PFSK-1 (cell line): ENCODE data around the gene ETFBKMT.

Source experiments
- FOXP2 ChIP-seq: optimal IDR thresholded peaks from 2 replicates; pipeline ENCODE3; 2011; ENCODE audit warnings: borderline replicate concordance, control low read depth, inconsistent platforms; ENCODE audit not compliant: insufficient read depth; ENCODE audit errors: extremely low read length, extremely low read depth
- POLR2AphosphoS5 ChIP-seq: IDR thresholded peaks from 2 replicates; pipeline ENCODE4 v1.6.1; 2012; ENCODE audit warnings: low read depth, mild to moderate bottlenecking, control low read depth, low read length, moderate library complexity
- REST ChIP-seq, 2 experiments: IDR thresholded peaks; 2 replicates each; pipeline versions ENCODE4 v1.6.1 to v1.8.0; 2011 to 2012; ENCODE audit warnings: low read depth in 2 of 2, low read length in 2 of 2, control low read depth in 1 of 2, inconsistent platforms in 1 of 2, mild to moderate bottlenecking in 1 of 2, moderate library complexity in 1 of 2; ENCODE audit not compliant: insufficient read depth in 1 of 2
- SIN3A ChIP-seq: IDR thresholded peaks from 2 replicates; pipeline ENCODE4 v1.6.1; 2012; ENCODE audit warnings: mild to moderate bottlenecking, low read length, moderate library complexity, borderline replicate concordance; ENCODE audit not compliant: insufficient read depth
- TAF1 ChIP-seq: IDR thresholded peaks from 2 replicates; pipeline ENCODE4 v1.6.1; 2012; ENCODE audit warnings: low read length, control low read depth, borderline replicate concordance; ENCODE audit not compliant: insufficient read depth

The ETFBKMT gene

GRCh38 chr12:31655792-31656191, 3.7 kb upstream of the ETFBKMT start:
- TF ChIP-seq REST (IDR thresholded peaks at IDR 0.05; ENCODE audit: insufficient read depth in 1 of 2, low read depth in 2 of 2, low read length in 2 of 2) (no peak), TAF1 (no peak), SIN3A (no peak), FOXP2 (no peak), POLR2AphosphoS5 (no peak)

GRCh38 chr12:31658471-31659086, 909 bp upstream of the ETFBKMT start:
- TF ChIP-seq FOXP2, result no peak
- no peak for TF ChIP-seq SIN3A
- no peak; the same call in 1 of the 2 replicates for TF ChIP-seq TAF1
- TF ChIP-seq POLR2AphosphoS5, result no peak
- no peak for TF ChIP-seq REST (IDR thresholded peaks at IDR 0.05; ENCODE audit: insufficient read depth in 1 of 2, low read depth in 2 of 2, low read length in 2 of 2)

- no peak for TF ChIP-seq TAF1
- TF ChIP-seq POLR2AphosphoS5, result no peak
- no peak for TF ChIP-seq SIN3A
- no peak for TF ChIP-seq FOXP2
- no peak for TF ChIP-seq REST (IDR thresholded peaks at IDR 0.05; ENCODE audit: insufficient read depth in 1 of 2, low read depth in 2 of 2, low read length in 2 of 2)
Observed at GRCh38 chr12:31662176-31662849, 2.8 kb downstream of the ETFBKMT start.

- TF ChIP-seq TAF1 (no peak), FOXP2 (no peak), POLR2AphosphoS5 (no peak), SIN3A (no peak), REST (IDR thresholded peaks at IDR 0.05; ENCODE audit: insufficient read depth in 1 of 2, low read depth in 2 of 2, low read length in 2 of 2) (no peak)
Observed at GRCh38 chr12:31663576-31663975, 4.1 kb downstream of the ETFBKMT start.
